Mesodermal cell (in vitro differentiated cells): ENCODE measurements around the gene CILP2.

ENCODE experiments used
- H3K27ac ChIP-seq: 2 replicates; pipeline ENCODE4 v1.7.0; 2013; ENCODE audit warnings: mild to moderate bottlenecking, low read depth, low read length, moderate library complexity; ENCODE audit not compliant: severe bottlenecking
- H3K36me3 ChIP-seq: 2 replicates; pipeline ENCODE4 v1.7.1; 2013; ENCODE audit warnings: mild to moderate bottlenecking, low read length, moderate library complexity; ENCODE audit not compliant: control insufficient read depth, insufficient read depth
- H3K4me1 ChIP-seq: one replicate; pipeline ENCODE4 v1.7.1; 2013; ENCODE audit warnings: mild to moderate bottlenecking, low read length; ENCODE audit not compliant: insufficient read depth, control insufficient read depth, poor library complexity, severe bottlenecking
- H3K4me3 ChIP-seq: 2 replicates; pipeline ENCODE4 v1.7.0; 2013; ENCODE audit warnings: low read length, control low read depth, mild to moderate bottlenecking; ENCODE audit not compliant: insufficient read depth, poor library complexity, severe bottlenecking; ENCODE audit errors: extremely low read depth
- H3K9me3 ChIP-seq: 2 replicates; pipeline ENCODE4 v1.7.1; 2013; ENCODE audit warnings: mild to moderate bottlenecking, low read length, moderate library complexity; ENCODE audit not compliant: control insufficient read depth
- WGBS, 2 experiments: methylation state at CpG; one replicate each; pipeline ENCODE4 v1.1.5; 2013; ENCODE audit warnings: missing lambda C conversion rate in 2 of 2; ENCODE audit not compliant: insufficient coverage in 2 of 2; 5-methylcytosine and 5-hydroxymethylcytosine counted together

CILP2 gene

GRCh38 chr19:19540715-19541515 is 2.9 kb downstream of the CILP2 start:
- WGBS, 2 experiments = 76 to 78% methylated on average over 30 to 40 of the region's 45 CpGs
- no peak overlapping the region for H3K27ac ChIP-seq

GRCh38 chr19:19541616-19542015 is 3.6 kb downstream of the CILP2 start:
- Histone ChIP-seq H3K4me1 (peaks cover 4% of the 10 kb centered on the region), H3K9me3 (no peaks in the 10 kb centered on the region), H3K36me3 (no peaks in the 10 kb centered on the region), H3K4me3 (no peak overlapping the region), H3K27ac (no peak overlapping the region)
- WGBS, 2 experiments = 97% methylated on average over 13 to 16 of the region's 16 CpGs

More at GRCh38 chr19:19540715-19541515, 2.9 kb downstream of the CILP2 start:
- H3K4me1 ChIP-seq = peaks cover 4% of the 10 kb centered on the region
- H3K4me3 ChIP-seq = no peak overlapping the region
- no peaks in the 10 kb centered on the region for H3K9me3 ChIP-seq
- H3K36me3 ChIP-seq = no peaks in the 10 kb centered on the region

GRCh38 chr19:19542507-19542906 is 4.4 kb downstream of the CILP2 start:
- H3K4me3 ChIP-seq = no peak overlapping the region
- no peaks in the 10 kb centered on the region for H3K9me3 ChIP-seq
- no peak overlapping the region for H3K27ac ChIP-seq
- WGBS, 2 experiments = 95 to 98% methylated on average over 9 to 12 of the region's 12 CpGs
- H3K4me1 ChIP-seq = peaks cover 4% of the 10 kb centered on the region
- H3K36me3 ChIP-seq = no peaks in the 10 kb centered on the region

- peaks cover 4% of the 10 kb centered on the region for H3K4me1 ChIP-seq
- no peak overlapping the region for H3K4me3 ChIP-seq
- H3K9me3 ChIP-seq = no peaks in the 10 kb centered on the region
- no peaks in the 10 kb centered on the region for H3K36me3 ChIP-seq
- H3K27ac ChIP-seq = no peak overlapping the region
- WGBS, 2 experiments = 94 to 99% methylated on average over 13 of the region's 13 CpGs
Measured at GRCh38 chr19:19543101-19543500, 5.0 kb downstream of the CILP2 start.

- Histone ChIP-seq H3K27ac (no peak overlapping the region), H3K4me1 (no peaks in the 10 kb centered on the region), H3K9me3 (no peaks in the 10 kb centered on the region), H3K4me3 (no peak overlapping the region), H3K36me3 (no peaks in the 10 kb centered on the region)
- WGBS, 2 experiments = 95 to 96% methylated on average over 13 of the region's 19 CpGs
Measured at GRCh38 chr19:19543640-19544039, 5.6 kb downstream of the CILP2 start.

GRCh38 chr19:19544257-19544953 is 6.3 kb downstream of the CILP2 start:
- 95 to 96% methylated on average over 52 to 75 of the region's 75 CpGs for WGBS, 2 experiments
- no peaks in the 10 kb centered on the region for H3K36me3 ChIP-seq
- no peak overlapping the region for H3K27ac ChIP-seq
- no peak overlapping the region for H3K4me3 ChIP-seq
- H3K4me1 ChIP-seq = no peaks in the 10 kb centered on the region
- H3K9me3 ChIP-seq = no peaks in the 10 kb centered on the region

- Histone ChIP-seq H3K4me3 (no peak overlapping the region), H3K27ac (no peak overlapping the region), H3K4me1 (peaks cover 2% of the 10 kb centered on the region), H3K9me3 (no peaks in the 10 kb centered on the region), H3K36me3 (no peaks in the 10 kb centered on the region)
- 94% methylated on average over 53 of the region's 53 CpGs for WGBS, 2 experiments
Measured at GRCh38 chr19:19544954-19545591, 7.0 kb downstream of the CILP2 start.

- no peak overlapping the region for H3K27ac ChIP-seq
- no peaks in the 10 kb centered on the region for H3K36me3 ChIP-seq
- no peak overlapping the region for H3K4me3 ChIP-seq
- 96 to 97% methylated on average over 22 to 23 of the region's 23 CpGs for WGBS, 2 experiments
- H3K9me3 ChIP-seq = no peaks in the 10 kb centered on the region
- peaks cover 8% of the 10 kb centered on the region for H3K4me1 ChIP-seq
Measured at GRCh38 chr19:19545707-19546106, 7.6 kb downstream of the CILP2 start.

- WGBS, 2 experiments = 88 to 92% methylated on average over 10 to 19 of the region's 19 CpGs
Measured at GRCh38 chr19:19546751-19547162, 8.7 kb downstream of the CILP2 start.

GRCh38 chr19:19547674-19548336 is 9.7 kb downstream of the CILP2 start:
- H3K36me3 ChIP-seq = no peaks in the 10 kb centered on the region
- WGBS, 2 experiments = 84 to 91% methylated on average over 9 to 13 of the region's 15 CpGs
- no peaks in the 10 kb centered on the region for H3K9me3 ChIP-seq
- no peak overlapping the region for H3K4me3 ChIP-seq
- H3K27ac ChIP-seq = no peak overlapping the region
- H3K4me1 ChIP-seq = peaks cover 8% of the 10 kb centered on the region

More at GRCh38 chr19:19546751-19547162, 8.7 kb downstream of the CILP2 start:
- Histone ChIP-seq H3K27ac (no peak overlapping the region), H3K9me3 (no peaks in the 10 kb centered on the region), H3K4me1 (peaks cover 8% of the 10 kb centered on the region), H3K36me3 (no peaks in the 10 kb centered on the region), H3K4me3 (no peak overlapping the region)
